Iris pigment epithelial cell (primary cell): ENCODE measurements around the gene TRIM10.
"Not testable (repeated sequence)": the region's sequence is repeated elsewhere in the genome, so short reads cannot be mapped to it uniquely, and the experiment has no call there.

Experiments used
- DNase-seq: peaks from one replicate; pipeline ENCODE4 v3.0.0-alpha.2; 2011; ENCODE audit warnings: low read depth

TRIM10 gene

GRCh38 chr6:30129265-30130178 lies 31.5 kb downstream of the TRIM10 start:
- DNase-seq = no peak

GRCh38 chr6:30127238-30128093 lies 33.5 kb downstream of the TRIM10 start:
- DNase-seq = no peak

- no peak for DNase-seq
Measured at GRCh38 chr6:30122515-30122914, 38.5 kb downstream of the TRIM10 start.

GRCh38 chr6:30121446-30122366 lies 39.3 kb downstream of the TRIM10 start:
- DNase-seq = no peak

- DNase-seq = not testable (repeated sequence)
Measured at GRCh38 chr6:30118691-30119090, 42.3 kb downstream of the TRIM10 start.

- DNase-seq = no peak
Measured at GRCh38 chr6:30116724-30117123, 44.3 kb downstream of the TRIM10 start.

GRCh38 chr6:30113841-30114240 lies 47.2 kb downstream of the TRIM10 start:
- no peak for DNase-seq

GRCh38 chr6:30113003-30113759 lies 47.8 kb downstream of the TRIM10 start, which contains the start of gene TRIM31:
TSS of gene TRIM31 (minus strand) at chr6:30113090. CDS start at chr6:30112805, 285 bp downstream.
- DNase-seq = no peak

- DNase-seq = no peak
Measured at GRCh38 chr6:30112402-30112994, 48.5 kb downstream of the TRIM10 start.

GRCh38 chr6:30111266-30111856 lies 49.6 kb downstream of the TRIM10 start:
- DNase-seq = no peak

GRCh38 chr6:30104661-30105060 lies 56.4 kb downstream of the TRIM10 start:
- no peak for DNase-seq

- no peak for DNase-seq
Measured at GRCh38 chr6:30103872-30104179, 57.2 kb downstream of the TRIM10 start.

- DNase-seq = peak; percentile 89
Measured at GRCh38 chr6:30102970-30103871, 57.8 kb downstream of the TRIM10 start.

- DNase-seq = peak; percentile 90
Measured at GRCh38 chr6:30102414-30102969, 58.5 kb downstream of the TRIM10 start.
